PC-9 (cell line): ENCODE data around the gene ARHGEF28.

Experiments used
- CTCF ChIP-seq: fragments of 200-600 bp; sonication (generic); conservative IDR thresholded peaks from 2 replicates; pipeline ENCODE4 v1.6.1; 2017; ENCODE audit warnings: mixed run types, antibody characterized with exemption, mild to moderate bottlenecking, moderate library complexity
- EZH2 ChIP-seq: fragments of 200-600 bp; sonication (generic); IDR thresholded peaks from 2 replicates; pipeline ENCODE4 v1.8.0; 2017; ENCODE audit warnings: antibody characterized with exemption, low read depth

- no peak for TF ChIP-seq CTCF
- no peak for TF ChIP-seq EZH2
These were observed 52.3 kb downstream of the ARHGEF28 start for GRCh38 chr5:73678322-73678740.
